LNCaP clone FGC (cell line): ENCODE data around the gene KIAA2012.
A peak's percentile ranks its signal among the peaks of the same experiment; 100 is the strongest.

Experiments
- DNase-seq: peaks from one replicate; pipeline ENCODE4 v3.0.0-alpha.2; 2011; ENCODE audit warnings: low read depth
- H3K4me3 ChIP-seq: 2 replicates; pipeline ENCODE4 v1.5.1; 2011; ENCODE audit warnings: mild to moderate bottlenecking, low read depth, low read length, control low read depth
- TF ChIP-seq, protein P1 (sequence below): IDR thresholded peaks from 2 replicates; pipeline ENCODE4 v1.5.1; 2012; ENCODE audit warnings: mild to moderate bottlenecking; ENCODE audit not compliant: control insufficient read depth, insufficient read depth; ENCODE audit errors: extremely low read depth

The KIAA2012 gene

DNA sequence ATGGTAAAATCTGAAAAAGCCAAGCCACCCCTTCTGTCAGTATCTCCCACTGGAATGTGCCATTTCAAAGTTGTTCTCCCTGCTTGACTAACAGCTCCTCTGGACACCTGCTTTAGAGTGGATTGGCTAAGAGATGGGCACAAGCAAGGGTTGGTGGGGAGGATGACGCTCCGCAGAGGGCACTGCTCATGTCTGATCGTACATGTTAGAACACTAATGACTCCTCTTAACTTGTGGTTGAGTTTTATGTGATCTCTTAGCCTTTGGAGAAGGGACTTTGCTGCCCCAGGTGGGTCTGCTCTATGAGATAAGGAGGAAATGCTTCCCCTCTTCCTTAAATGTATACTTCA lies 8.2 kb upstream of the KIAA2012 start:
- DNase-seq = no peak
- H3K4me3 ChIP-seq = no peak overlapping the region
- TF ChIP-seq, protein P1, sequence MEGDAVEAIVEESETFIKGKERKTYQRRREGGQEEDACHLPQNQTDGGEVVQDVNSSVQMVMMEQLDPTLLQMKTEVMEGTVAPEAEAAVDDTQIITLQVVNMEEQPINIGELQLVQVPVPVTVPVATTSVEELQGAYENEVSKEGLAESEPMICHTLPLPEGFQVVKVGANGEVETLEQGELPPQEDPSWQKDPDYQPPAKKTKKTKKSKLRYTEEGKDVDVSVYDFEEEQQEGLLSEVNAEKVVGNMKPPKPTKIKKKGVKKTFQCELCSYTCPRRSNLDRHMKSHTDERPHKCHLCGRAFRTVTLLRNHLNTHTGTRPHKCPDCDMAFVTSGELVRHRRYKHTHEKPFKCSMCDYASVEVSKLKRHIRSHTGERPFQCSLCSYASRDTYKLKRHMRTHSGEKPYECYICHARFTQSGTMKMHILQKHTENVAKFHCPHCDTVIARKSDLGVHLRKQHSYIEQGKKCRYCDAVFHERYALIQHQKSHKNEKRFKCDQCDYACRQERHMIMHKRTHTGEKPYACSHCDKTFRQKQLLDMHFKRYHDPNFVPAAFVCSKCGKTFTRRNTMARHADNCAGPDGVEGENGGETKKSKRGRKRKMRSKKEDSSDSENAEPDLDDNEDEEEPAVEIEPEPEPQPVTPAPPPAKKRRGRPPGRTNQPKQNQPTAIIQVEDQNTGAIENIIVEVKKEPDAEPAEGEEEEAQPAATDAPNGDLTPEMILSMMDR = no peak

DNA sequence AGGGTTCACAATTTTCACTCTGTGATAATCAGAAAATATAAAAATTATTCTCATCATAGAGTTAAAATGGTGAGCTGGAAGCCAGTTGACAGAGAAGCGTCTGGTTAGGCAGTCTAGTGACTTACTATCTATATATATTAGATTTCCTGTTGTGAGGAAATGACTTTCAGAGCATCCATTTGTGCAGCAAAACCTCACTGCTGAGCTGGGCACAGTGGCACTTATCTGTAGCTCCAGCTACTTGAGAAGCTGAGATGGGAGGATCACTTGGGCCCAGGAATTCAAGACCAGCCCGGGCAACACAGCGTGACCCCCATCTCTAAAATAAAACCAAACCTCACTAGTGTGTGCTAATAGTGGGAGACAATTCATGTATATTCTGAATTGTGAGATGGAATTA lies 7.2 kb upstream of the KIAA2012 start:
- TF ChIP-seq, protein P1 = no peak
- no peak overlapping the region for H3K4me3 ChIP-seq
- no peak for DNase-seq

DNA sequence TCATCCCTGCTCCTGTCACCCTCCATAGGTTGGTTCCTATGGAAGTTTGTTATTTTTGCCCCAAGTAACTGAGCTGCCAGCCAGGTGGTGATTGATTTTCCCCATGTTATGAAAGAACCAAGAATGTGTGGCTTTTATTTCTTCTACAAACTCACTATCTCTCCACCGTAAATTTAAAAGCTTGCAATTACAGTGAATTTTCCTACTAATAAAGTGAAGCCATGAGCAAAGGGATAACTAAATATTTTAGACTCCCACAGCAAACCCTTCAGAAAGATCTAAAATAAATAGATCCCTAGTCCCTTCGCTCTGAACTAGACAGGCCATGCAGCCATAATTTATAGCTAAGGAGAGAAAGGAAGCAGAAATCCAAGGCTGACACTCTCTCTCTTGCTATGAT lies 6.2 kb upstream of the KIAA2012 start:
- DNase-seq = no peak

DNA sequence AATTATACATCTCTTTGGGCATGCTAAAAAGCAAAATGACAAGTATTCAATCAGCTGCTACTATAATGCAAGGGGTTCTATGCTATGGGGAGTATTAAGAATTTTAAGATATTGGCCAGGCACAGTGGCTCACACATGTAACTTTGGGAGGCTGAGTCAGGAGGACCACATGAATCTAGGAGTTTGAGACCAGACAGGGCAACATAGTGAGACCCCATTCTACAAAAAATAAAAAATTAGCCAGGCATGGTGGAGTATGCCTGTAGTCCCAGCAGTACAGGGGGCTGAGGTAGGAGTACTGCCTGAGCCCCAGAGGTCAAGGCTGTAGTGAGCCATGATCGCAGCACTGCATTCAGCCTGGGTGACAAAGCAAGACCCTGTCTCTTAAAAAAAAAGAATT lies 5.5 kb upstream of the KIAA2012 start:
- no peak for DNase-seq
- TF ChIP-seq, protein P1 = no peak
- no peak overlapping the region for H3K4me3 ChIP-seq

More for the DNA sequence above, 6.2 kb upstream of the KIAA2012 start:
- TF ChIP-seq, protein P1 = no peak
- H3K4me3 ChIP-seq = no peak overlapping the region

DNA sequence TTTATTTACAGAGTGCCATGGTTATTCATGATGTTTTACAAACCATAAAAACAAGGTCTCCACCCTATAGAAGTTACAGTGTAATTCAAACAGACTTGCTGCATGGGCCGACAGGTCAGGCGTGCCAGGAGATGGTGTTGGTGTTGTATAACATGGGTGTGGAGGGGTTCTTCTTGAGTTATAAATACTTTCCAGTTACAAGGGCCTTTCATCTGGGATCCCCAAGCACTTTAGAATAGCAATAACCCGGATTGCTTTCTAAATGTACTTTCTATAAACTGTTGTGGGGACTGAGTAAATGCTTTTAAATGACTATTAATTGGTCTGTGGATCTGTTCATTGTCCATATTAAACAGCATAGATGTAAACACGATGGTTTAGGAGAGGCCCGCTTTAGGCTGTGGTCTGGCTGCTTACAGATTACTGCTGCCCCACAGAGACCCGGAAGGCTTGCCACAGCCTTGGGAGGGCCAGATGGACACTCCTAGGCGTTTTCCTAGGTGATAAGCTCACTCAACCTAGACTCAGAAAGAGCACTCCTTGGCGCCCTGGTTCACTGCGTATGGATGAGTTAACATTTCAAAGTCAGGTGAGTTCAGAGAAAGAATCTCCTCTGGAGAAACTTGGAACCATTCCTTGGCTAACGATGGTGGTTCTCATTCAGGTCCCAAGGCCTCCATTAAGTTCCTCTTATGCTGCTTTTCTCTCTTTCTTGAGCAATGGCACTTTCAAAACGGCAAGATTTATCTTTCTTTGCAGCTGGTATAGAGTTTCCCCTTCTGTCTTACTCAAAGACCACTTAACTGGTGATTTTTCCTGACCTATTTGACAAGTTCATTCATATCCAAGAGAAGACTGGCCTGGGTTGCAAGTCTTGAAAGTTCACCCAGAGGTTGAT lies 3.6 kb upstream of the KIAA2012 start:
- H3K4me3 ChIP-seq = no peak overlapping the region
- TF ChIP-seq, protein P1 = no peak
- DNase-seq = no peak

DNA sequence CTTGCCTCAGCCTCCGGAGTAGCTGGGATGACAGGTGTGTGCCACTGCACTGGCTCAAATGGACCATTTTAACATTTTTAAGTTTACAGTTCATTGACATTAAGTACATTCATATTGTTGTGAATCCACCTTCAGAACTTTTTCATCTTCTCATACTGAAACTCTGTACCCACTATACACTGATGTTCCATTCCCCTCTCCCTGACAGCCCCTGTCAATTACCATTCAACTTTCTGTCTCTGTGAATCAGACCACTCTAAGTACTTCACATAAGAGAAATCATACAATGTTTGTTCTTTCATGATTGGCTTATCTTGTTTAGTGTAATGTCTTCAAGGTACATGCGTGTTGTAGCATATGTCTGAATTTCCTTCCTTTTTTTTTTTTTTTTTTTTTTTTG lies 1.9 kb upstream of the KIAA2012 start:
- no peak for DNase-seq
- TF ChIP-seq, protein P1 = no peak
- H3K4me3 ChIP-seq = no peak overlapping the region

DNA sequence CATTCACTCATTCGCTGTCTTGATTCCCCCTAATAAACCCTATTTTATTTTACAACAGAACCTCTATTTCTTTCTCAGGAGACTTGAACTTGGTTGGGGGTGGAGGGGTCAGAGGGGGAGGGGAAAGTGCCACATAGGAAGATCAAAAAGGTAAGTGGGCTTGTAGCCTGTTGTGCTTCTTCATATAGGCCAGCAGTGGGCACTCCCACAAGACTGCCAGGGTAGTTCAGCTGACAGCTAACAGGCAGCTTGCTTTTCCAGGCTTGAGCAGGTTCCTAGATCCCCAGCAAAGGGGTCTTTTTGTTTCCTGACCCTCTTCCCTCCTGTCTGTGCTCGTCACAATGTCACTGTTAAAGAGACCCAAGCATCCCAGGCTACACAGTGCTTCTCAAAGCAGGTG lies 829 bp upstream of the KIAA2012 start:
- no peak overlapping the region for H3K4me3 ChIP-seq
- TF ChIP-seq, protein P1 = peak; percentile 30; the same call in 1 of the 2 replicates
- no peak for DNase-seq
